H1 (cell line): ENCODE measurements around the gene REM1. TPM values are rescaled to one million over a fixed set of nuclear protein-coding genes. Genes with fewer than 3 reads are reported as not detected.

Source experiments
- CTCF ChIA-PET: fragments of 300-600 bp; sonication (Branson Sonifier 250); formaldehyde crosslinking; loops from one replicate; lab custom pipeline; 2021; ENCODE audit not compliant: partially characterized antibody; lab: Charles Lee
- POLR2A ChIA-PET: fragments of 300-600 bp; sonication (Branson Sonifier 250); formaldehyde crosslinking; loops from one replicate; lab custom pipeline; 2021; ENCODE audit warnings: inconsistent platforms; ENCODE audit not compliant: partially characterized antibody; lab: Charles Lee
- DNase-seq, 2 experiments: peaks; one replicate each; pipeline versions ENCODE4 v3.0.0 to v3.0.0-alpha.2; 2010 to 2022; ENCODE audit warnings: low spot score in 2 of 2, low read depth in 1 of 2, mixed read lengths in 1 of 2
- FAIRE-seq: peaks from 2 replicates; lab custom pipeline; 2011; peaks lifted over from hg19 to GRCh38; lab: Jason Lieb, UNC
- H2AFZ ChIP-seq: 2 replicates; pipeline ENCODE4 v1.8.1; 2012; ENCODE audit warnings: low read length, inconsistent platforms
- H2AK5ac ChIP-seq: 2 replicates; pipeline ENCODE4 v1.6.1; 2013; ENCODE audit warnings: low read depth, low read length
- H2BK120ac ChIP-seq: replicated peaks from 2 replicates; pipeline ENCODE3; 2013; ENCODE audit warnings: low read depth, low read length, inconsistent platforms
- H2BK12ac ChIP-seq: 2 replicates; pipeline ENCODE4 v1.6.1; 2013; ENCODE audit warnings: low read depth, low read length
- H2BK15ac ChIP-seq: 2 replicates; pipeline ENCODE4 v1.6.1; 2013; ENCODE audit warnings: low read length
- H2BK20ac ChIP-seq: 2 replicates; pipeline ENCODE4 v1.6.1; 2013; ENCODE audit warnings: low read length
- H2BK5ac ChIP-seq: 2 replicates; pipeline ENCODE4 v1.6.1; 2013; ENCODE audit warnings: low read depth, low read length
- H3K14ac ChIP-seq: 2 replicates; pipeline ENCODE4 v1.6.1; 2013; ENCODE audit warnings: inconsistent platforms; ENCODE audit not compliant: insufficient read length
- H3K18ac ChIP-seq: 2 replicates; pipeline ENCODE4 v1.6.1; 2013; ENCODE audit warnings: low read length; ENCODE audit errors: extremely low read depth
- H3K23ac ChIP-seq: 2 replicates; pipeline ENCODE4 v1.6.1; 2013; ENCODE audit warnings: inconsistent platforms; ENCODE audit not compliant: insufficient read length
- H3K23me2 ChIP-seq: 2 replicates; pipeline ENCODE4 v1.6.1; 2013; ENCODE audit warnings: low read depth, low read length
- H3K27ac ChIP-seq: 2 replicates; pipeline ENCODE4 v1.6.1; 2011; ENCODE audit warnings: low read depth, low read length, inconsistent platforms
- H3K27me3 ChIP-seq, 4 experiments: replicated peaks in 1 of 4; 1 replicate in 1 of 4; 2 replicates in 3 of 4; pipeline versions ENCODE4 v1.6.1 to v1.8.1; 2011 to 2013; ENCODE audit warnings: low read length in 3 of 4, mild to moderate bottlenecking in 3 of 4, inconsistent platforms in 2 of 4, mixed read lengths in 2 of 4, moderate library complexity in 1 of 4; ENCODE audit not compliant: control insufficient read depth in 3 of 4, insufficient read depth in 3 of 4; ENCODE audit errors: extremely low read depth in 1 of 4
- H3K36me3 ChIP-seq, 4 experiments: 2 replicates each; pipeline versions ENCODE4 v1.6.1 to v1.8.1; 2011 to 2013; ENCODE audit warnings: mild to moderate bottlenecking in 4 of 4, low read length in 3 of 4, moderate library complexity in 2 of 4, control low read depth in 1 of 4, inconsistent platforms in 1 of 4; ENCODE audit not compliant: insufficient read depth in 4 of 4, control insufficient read depth in 2 of 4
- H3K4ac ChIP-seq: replicated peaks from 2 replicates; pipeline ENCODE3; 2013; ENCODE audit warnings: low read length, low read depth, mixed read lengths, inconsistent platforms; ENCODE audit not compliant: insufficient read length
- H3K4me1 ChIP-seq, 4 experiments: replicated peaks in 1 of 4; 1 replicate in 1 of 4; 2 replicates in 3 of 4; pipeline versions ENCODE4 v1.6.1 to v1.8.1; 2011 to 2013; ENCODE audit warnings: low read length in 3 of 4, inconsistent platforms in 2 of 4, mixed read lengths in 1 of 4; ENCODE audit not compliant: insufficient read depth in 4 of 4, control insufficient read depth in 3 of 4
- H3K4me2 ChIP-seq, 2 experiments: 2 replicates each; pipeline versions ENCODE4 v1.6.1 to v1.8.1; 2011 to 2013; ENCODE audit warnings: low read depth in 2 of 2, low read length in 2 of 2, control low read depth in 1 of 2, inconsistent platforms in 1 of 2, mild to moderate bottlenecking in 1 of 2; ENCODE audit not compliant: insufficient read depth in 1 of 2
- H3K4me3 ChIP-seq, 4 experiments: fragments of 200-600, 300-600 bp in 1 of 4; sonication (generic), shearing (Covaris generic), sonication (Bioruptor Twin) in 1 of 4; 2 replicates each; pipeline versions ENCODE4 v1.5.1 to v1.8.1; 2011 to 2016; ENCODE audit warnings: low read length in 4 of 4, low read depth in 3 of 4, control low read depth in 2 of 4, inconsistent platforms in 2 of 4, mild to moderate bottlenecking in 2 of 4, mixed read lengths in 1 of 4, moderate library complexity in 1 of 4; ENCODE audit not compliant: insufficient read depth in 2 of 4; ENCODE audit errors: extremely low read depth in 1 of 4
- H3K56ac ChIP-seq: replicated peaks from 2 replicates; pipeline ENCODE3; 2013; ENCODE audit warnings: low read depth, mild to moderate bottlenecking, mixed read lengths, low read length, inconsistent platforms; ENCODE audit not compliant: insufficient read length
- H3K79me1 ChIP-seq: 2 replicates; pipeline ENCODE4 v1.6.1; 2013; ENCODE audit warnings: low read depth, low read length, control low read depth
- H3K79me2 ChIP-seq, 2 experiments: 2 replicates each; pipeline versions ENCODE4 v1.6.1 to v1.8.1; 2012 to 2013; ENCODE audit warnings: low read length in 2 of 2, mild to moderate bottlenecking in 2 of 2, inconsistent platforms in 1 of 2; ENCODE audit not compliant: insufficient read depth in 2 of 2, control insufficient read depth in 1 of 2
- H3K9ac ChIP-seq, 4 experiments: replicated peaks in 1 of 4; 1 replicate in 1 of 4; 2 replicates in 3 of 4; pipeline versions ENCODE4 v1.6.1 to v1.8.1; 2011 to 2013; ENCODE audit warnings: low read depth in 3 of 4, low read length in 3 of 4, control low read depth in 2 of 4, mild to moderate bottlenecking in 2 of 4, moderate library complexity in 2 of 4, inconsistent platforms in 1 of 4; ENCODE audit errors: extremely low read depth in 1 of 4
- H3K9me3 ChIP-seq, 2 experiments: 2 replicates each; pipeline versions ENCODE4 v1.6.1 to v1.8.1; 2012 to 2013; ENCODE audit warnings: mild to moderate bottlenecking in 2 of 2, moderate library complexity in 2 of 2, control low read depth in 1 of 2, inconsistent platforms in 1 of 2, low read depth in 1 of 2, low read length in 1 of 2, mixed read lengths in 1 of 2; ENCODE audit not compliant: insufficient read depth in 2 of 2
- H4K20me1 ChIP-seq, 2 experiments: replicated peaks in 1 of 2; 2 replicates each; pipeline versions ENCODE3 to v1.8.1; 2011 to 2013; ENCODE audit warnings: inconsistent platforms in 2 of 2, low read length in 2 of 2, mild to moderate bottlenecking in 1 of 2; ENCODE audit not compliant: insufficient read depth in 2 of 2, control insufficient read depth in 1 of 2
- H4K5ac ChIP-seq: 2 replicates; pipeline ENCODE4 v1.6.1; 2013; ENCODE audit warnings: low read length, low read depth, mixed read lengths, inconsistent platforms; ENCODE audit not compliant: insufficient read length
- H4K8ac ChIP-seq: 2 replicates; pipeline ENCODE4 v1.8.0; 2013; ENCODE audit warnings: mild to moderate bottlenecking, moderate library complexity, low read length, inconsistent platforms; ENCODE audit not compliant: insufficient read depth; ENCODE audit errors: extremely low read depth
- H4K91ac ChIP-seq: replicated peaks from 2 replicates; pipeline ENCODE3; 2013; ENCODE audit warnings: low read length, mixed read lengths, inconsistent platforms; ENCODE audit not compliant: insufficient read length
- ASH2L ChIP-seq: fragments of 200-600, 300-600 bp; sonication (generic); IDR thresholded peaks from one replicate; pipeline ENCODE4 v1.7.1; 2017; ENCODE audit warnings: low read length
- CBX5 ChIP-seq: fragments of 300-800, 300-1000 bp; sonication (generic); IDR thresholded peaks from 2 replicates; pipeline ENCODE4 v1.7.1; 2016; ENCODE audit warnings: antibody characterized with exemption, low read length, low read depth
- CTBP2 ChIP-seq: IDR thresholded peaks from 2 replicates; pipeline ENCODE4 v1.7.0; 2011; ENCODE audit warnings: borderline replicate concordance, mild to moderate bottlenecking, moderate library complexity, mixed read lengths, low read length; ENCODE audit not compliant: insufficient read depth, insufficient read length
- CTCF ChIP-seq, 3 experiments: IDR thresholded peaks; 1 replicate in 2 of 3; 2 replicates in 1 of 3; pipeline versions ENCODE4 v1.5.1 to v1.6.1; 2011; ENCODE audit warnings: low read length in 3 of 3, mild to moderate bottlenecking in 3 of 3, inconsistent platforms in 2 of 3, low read depth in 1 of 3, moderate library complexity in 1 of 3; ENCODE audit not compliant: insufficient read depth in 1 of 3; ENCODE audit errors: control extremely low read depth in 1 of 3
- HDAC6 ChIP-seq: IDR thresholded peaks from one replicate; pipeline ENCODE4 v1.7.1; 2012; ENCODE audit warnings: low read depth, mild to moderate bottlenecking, inconsistent platforms, low read length, moderate library complexity
- MAX ChIP-seq: IDR thresholded peaks from 2 replicates; pipeline ENCODE4 v1.6.1; 2012; ENCODE audit warnings: inconsistent platforms
- NANOG ChIP-seq: IDR thresholded peaks from 2 replicates; pipeline ENCODE4 v1.6.1; 2011; ENCODE audit warnings: low read length, low read depth, mild to moderate bottlenecking, inconsistent platforms; ENCODE audit not compliant: insufficient read depth, poor library complexity, severe bottlenecking
- PHF8 ChIP-seq: fragments of 200-600 bp; sonication (generic); conservative IDR thresholded peaks from 2 replicates; pipeline ENCODE4 v1.7.1; 2012; ENCODE audit warnings: low read depth, mild to moderate bottlenecking, inconsistent platforms, low read length, moderate library complexity
- SAP30 ChIP-seq: fragments of 300-600 bp; sonication (generic); IDR thresholded peaks from 2 replicates; pipeline ENCODE4 v1.7.1; 2012; ENCODE audit warnings: low read length, moderate library complexity, mild to moderate bottlenecking, inconsistent platforms; ENCODE audit not compliant: insufficient read depth, insufficient replicate concordance
- SIRT6 ChIP-seq: IDR thresholded peaks from one replicate; pipeline ENCODE4 v1.7.1; 2012; ENCODE audit warnings: low read length, inconsistent platforms
- SIX5 ChIP-seq: IDR thresholded peaks from 2 replicates; pipeline ENCODE4 v1.6.1; 2011; ENCODE audit warnings: mild to moderate bottlenecking, low read depth, low read length
- WGBS, 2 experiments: shearing (Covaris generic) in 1 of 2; methylation state at CpG; one replicate each; pipeline versions ENCODE4 v1.1.6 to v1.1.7; 2013 to 2015; ENCODE audit warnings: low lambda C conversion rate in 2 of 2, mixed read lengths in 2 of 2, inconsistent platforms in 1 of 2, low coverage in 1 of 2, missing lambda C conversion rate in 1 of 2; ENCODE audit not compliant: insufficient replicate concordance in 2 of 2, insufficient coverage in 1 of 2, insufficient read length in 1 of 2; ENCODE audit errors: extremely low coverage in 1 of 2, missing lambda C conversion rate in 1 of 2; 5-methylcytosine and 5-hydroxymethylcytosine counted together
- polyA plus RNA-seq, 7 experiments: library from polyadenylated mRNA; depleted of rRNA in 3 of 7; stranded (reverse) in 5 of 7; unstranded in 2 of 7; fragments of >200 nt in 5 of 7; fragments of 200-250 nt in 2 of 7; gene quantifications; 1 replicate in 5 of 7; 2 replicates in 1 of 7; 4 replicates in 1 of 7; pipeline versions ENCODE4 v1.2.1 to v1.2.3, GENCODE V29; 2011 to 2013; ENCODE audit warnings: missing spikeins in 2 of 7, mixed read lengths in 2 of 7
- total RNA-seq: library from RNA; stranded (reverse); fragmentation: NEBNext Ultra II Directional; extraction: Animal tissue kit (Norgen Biotek cat#: 25700); gene quantifications from 2 replicates; pipeline ENCODE4 v1.2.1, GENCODE V29; 2021

The REM1 gene
- total and polyA plus RNA-seq, 2 of the 8 experiments (the other 6 are each of a cell fraction or from before 2014, with no cell fraction given): 0.05 TPM; not detected in 1

GRCh38 chr20:31505903-31506302 lies 30.8 kb downstream of the REM1 start:
- no peaks in the 10 kb centered on the region for H3K79me2 ChIP-seq
- no peak overlapping the region for H3K4ac ChIP-seq
- no peak overlapping the region for H2BK15ac ChIP-seq
- H3K9ac ChIP-seq: no peak overlapping the region
- WGBS, 2 experiments: 81% methylated on average over 1 of the region's 1 CpG; no CpG with 5 or more reads in 1 of the 2 experiments
- TF ChIP-seq CTBP2: no peak
- TF ChIP-seq SAP30: no peak
- no peak for TF ChIP-seq CBX5
- TF ChIP-seq CTCF (IDR thresholded peaks at IDR 0.05; ENCODE audit: control extremely low read depth in 1 of 3, insufficient read depth in 1 of 3, low read depth in 1 of 3, low read length in 3 of 3): no peak
- TF ChIP-seq MAX: no peak
- no peak for TF ChIP-seq HDAC6
- TF ChIP-seq SIRT6: no peak
- TF ChIP-seq PHF8: no peak
- no peak for TF ChIP-seq ASH2L
- no peak for TF ChIP-seq NANOG
- no peak for TF ChIP-seq SIX5
- TF ChIP-seq, all 59 proteins: peak for 0
- Histone ChIP-seq H4K5ac (no peak overlapping the region), H2AK5ac (no peak overlapping the region), H3K79me1 (no peaks in the 10 kb centered on the region), H3K56ac (no peak overlapping the region), H3K4me1 (no peaks in the 10 kb centered on the region), H3K4me3 (no peak overlapping the region), H3K27ac (no peak overlapping the region), H3K23ac (no peak overlapping the region), H3K9me3 (peaks cover 0 to 7% of the 10 kb centered on the region in 2 experiments; a peak in 2 of 4 replicates), H3K36me3 (no peaks in the 10 kb centered on the region), H3K27me3 (no peaks in the 10 kb centered on the region), H4K8ac (no peak overlapping the region), H3K14ac (no peak overlapping the region), H3K23me2 (no peaks in the 10 kb centered on the region), H2BK12ac (no peak overlapping the region), H4K20me1 (no peaks in the 10 kb centered on the region), H3K4me2 (no peak overlapping the region), H2BK5ac (no peak overlapping the region), H2AFZ (no peak overlapping the region), H2BK20ac (no peak overlapping the region), H3K18ac (no peak overlapping the region), H4K91ac (no peak overlapping the region), H2BK120ac (no peak overlapping the region)
- ChIA-PET POLR2A (no interaction called here), CTCF (no interaction called here)
- no peak for DNase-seq
- FAIRE-seq: no peak
